ENCODE results near the gene TRMT6.

Gene TRMT6

DNA sequence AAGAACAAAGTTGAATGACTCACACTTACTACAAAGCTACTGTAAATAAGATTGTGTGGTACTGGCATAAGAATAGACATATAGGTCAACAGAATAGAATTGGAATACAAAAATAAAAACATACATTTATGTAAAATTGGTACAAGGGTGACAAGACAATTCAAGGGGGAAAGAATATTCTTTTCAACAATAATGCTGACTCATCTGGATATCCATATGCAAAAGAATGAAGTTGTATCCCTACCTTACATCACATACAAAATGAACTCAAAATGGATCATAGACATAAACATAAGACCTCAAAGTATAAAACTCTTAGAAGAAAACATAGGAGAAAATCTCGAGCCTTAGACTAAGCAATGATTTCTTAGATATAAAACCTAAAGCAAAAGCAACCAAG lies 50.9 kb downstream of the TRMT6 start:
- no peak for DNase-seq (ENCODE audit: low read depth, low spot score)

DNA sequence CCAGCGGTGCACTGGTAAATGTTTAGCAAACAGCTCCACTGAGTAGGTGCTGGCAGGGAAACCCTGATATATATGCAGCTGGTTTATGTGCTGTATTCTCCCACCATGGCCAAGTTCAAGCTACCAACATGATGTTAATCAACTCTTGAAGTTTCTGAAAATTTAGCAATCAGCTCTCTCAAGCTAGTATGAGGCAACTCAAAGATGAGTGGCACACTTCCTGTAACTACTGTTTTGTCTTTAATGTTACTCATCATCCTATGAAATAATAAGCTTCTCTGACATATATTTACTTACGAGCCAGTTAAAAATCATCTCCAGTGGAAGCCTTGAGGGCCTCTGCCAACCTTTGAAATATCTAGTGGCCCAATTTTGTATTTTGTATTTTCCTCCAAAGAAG lies 54.7 kb downstream of the TRMT6 start:
- DNase-seq (ENCODE audit: low read depth, low spot score): no peak

DNA sequence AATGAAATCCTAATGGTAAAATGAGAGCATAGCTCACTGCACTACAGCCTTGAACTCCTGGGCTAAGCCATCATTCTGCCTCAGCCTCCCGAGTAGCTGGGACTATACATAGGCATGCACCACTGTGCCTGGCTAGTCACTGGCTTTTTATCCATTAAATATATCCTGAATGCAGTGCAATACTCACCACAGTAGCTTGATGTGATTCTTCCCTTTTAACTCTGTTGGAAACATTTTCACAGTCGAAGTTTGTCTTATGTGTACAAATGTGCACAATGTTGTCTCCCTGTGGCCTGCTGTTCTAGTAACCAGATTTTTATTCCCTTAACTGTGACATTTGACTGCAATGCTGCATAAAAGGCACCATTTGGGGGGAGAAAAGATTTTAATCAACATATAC lies 56.7 kb downstream of the TRMT6 start:
- DNase-seq (ENCODE audit: low read depth, low spot score): no peak

DNA sequence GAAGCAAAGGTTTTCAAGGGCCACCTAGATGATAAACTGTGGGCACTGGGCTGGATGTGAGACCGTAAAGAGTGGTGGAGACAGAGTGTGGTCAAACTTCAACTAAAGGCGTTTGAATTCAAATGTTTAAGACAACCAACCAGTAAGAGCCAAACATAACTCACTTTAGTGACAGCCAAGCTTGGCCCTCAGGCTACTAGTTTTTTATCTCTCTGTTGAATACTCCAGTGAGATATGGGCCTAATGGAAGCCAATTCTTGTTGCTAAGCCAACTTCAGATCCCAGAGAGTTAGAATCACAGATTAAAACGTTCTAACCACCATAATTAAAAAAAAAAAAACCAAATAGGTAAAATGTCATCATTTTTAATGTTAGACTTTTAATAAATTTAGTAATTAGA lies 57.3 kb downstream of the TRMT6 start:
- no peak for DNase-seq (ENCODE audit: low read depth, low spot score)

DNA sequence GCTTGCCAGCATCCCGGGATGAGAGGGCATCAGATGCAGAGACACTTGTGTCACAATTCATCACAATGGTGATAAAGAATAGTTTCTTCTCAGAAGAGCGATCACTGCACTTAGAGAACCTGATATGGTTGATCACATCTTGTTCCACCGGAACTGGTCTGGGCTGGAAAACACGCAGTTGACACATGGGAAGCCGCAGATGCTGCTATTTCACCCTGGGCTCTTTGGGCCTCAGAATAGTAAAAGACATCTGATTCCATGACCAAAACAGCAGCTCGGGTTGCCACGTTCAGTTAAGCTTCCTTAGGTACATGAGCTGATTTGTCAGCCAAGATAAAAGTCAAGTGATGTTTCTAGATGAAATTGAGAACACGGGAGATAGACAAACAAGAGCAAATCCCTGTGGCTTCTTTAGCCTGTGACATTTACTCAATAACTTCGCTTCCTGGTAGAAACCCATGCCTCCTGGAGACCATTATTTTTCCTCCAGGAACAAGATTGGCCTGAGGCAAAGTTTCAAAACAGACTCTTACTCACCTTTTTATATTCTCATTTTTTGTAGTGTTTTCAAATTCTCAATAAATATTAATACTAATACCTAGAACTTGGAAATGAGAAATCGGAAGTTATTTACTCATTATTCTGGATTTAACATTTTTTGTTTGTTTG lies 59.4 kb downstream of the TRMT6 start:
- DNase-seq (ENCODE audit: low read depth, low spot score): no peak

DNA sequence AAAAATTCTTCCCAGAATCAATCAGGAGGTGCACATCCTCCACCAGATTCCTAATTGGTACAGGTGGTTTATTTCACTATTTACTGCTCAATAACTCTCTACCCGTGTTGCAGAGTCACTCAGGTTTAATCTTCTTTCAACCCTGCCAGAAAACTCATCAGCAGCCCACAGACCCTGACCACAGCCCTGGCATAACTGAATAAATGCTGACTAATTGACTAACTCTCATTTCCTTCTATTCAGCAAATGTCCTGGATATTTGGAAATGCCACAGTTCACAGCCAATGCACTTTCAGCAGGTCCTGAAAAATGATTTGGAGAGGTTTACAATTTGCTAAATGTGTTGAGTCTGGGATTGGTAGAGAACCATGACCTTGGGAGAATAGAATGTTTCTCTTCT lies 62.3 kb downstream of the TRMT6 start:
- no peak for DNase-seq (ENCODE audit: low read depth, low spot score)

DNA sequence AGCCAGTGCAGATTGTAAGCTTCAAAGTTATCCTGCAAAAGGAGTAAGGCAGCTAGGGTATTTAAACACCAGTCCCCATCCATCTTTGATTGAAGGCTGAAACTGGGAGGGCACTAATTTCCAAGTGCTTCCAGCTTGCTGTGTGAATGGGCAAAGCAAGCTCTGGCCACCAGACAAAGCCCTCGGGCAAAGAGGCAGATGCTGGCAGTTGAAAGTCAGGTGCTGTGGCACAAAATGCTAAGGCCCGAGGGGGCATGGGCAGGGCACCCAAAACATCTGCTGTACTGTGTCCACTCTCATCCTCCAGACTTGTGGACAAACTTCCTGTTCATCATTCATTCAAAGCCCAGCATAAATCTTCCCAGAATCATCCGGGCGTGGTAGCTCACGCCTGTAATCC lies 62.9 kb downstream of the TRMT6 start:
- no peak for DNase-seq (ENCODE audit: low read depth, low spot score)

Measured in activated naive CD8-positive, alpha-beta T cell treated with anti-CD3 and anti-CD28 coated beads, Interleukin-2, amount 50 U/mL, for 16 hours (primary cell).